HG02973 (cell line): ENCODE data around the gene TTC14.
"Not testable (repeated sequence)": the region's sequence is repeated elsewhere in the genome, so short reads cannot be mapped to it uniquely, and the experiment has no call there.

ENCODE experiments used
- ATAC-seq: cut with Tn5 transposase; IDR thresholded peaks from one replicate; pipeline ENCODE4 v1.9.1; 2021; ENCODE audit warnings: moderate library complexity; ENCODE audit not compliant: unreplicated experiment

The TTC14 gene, protein sequence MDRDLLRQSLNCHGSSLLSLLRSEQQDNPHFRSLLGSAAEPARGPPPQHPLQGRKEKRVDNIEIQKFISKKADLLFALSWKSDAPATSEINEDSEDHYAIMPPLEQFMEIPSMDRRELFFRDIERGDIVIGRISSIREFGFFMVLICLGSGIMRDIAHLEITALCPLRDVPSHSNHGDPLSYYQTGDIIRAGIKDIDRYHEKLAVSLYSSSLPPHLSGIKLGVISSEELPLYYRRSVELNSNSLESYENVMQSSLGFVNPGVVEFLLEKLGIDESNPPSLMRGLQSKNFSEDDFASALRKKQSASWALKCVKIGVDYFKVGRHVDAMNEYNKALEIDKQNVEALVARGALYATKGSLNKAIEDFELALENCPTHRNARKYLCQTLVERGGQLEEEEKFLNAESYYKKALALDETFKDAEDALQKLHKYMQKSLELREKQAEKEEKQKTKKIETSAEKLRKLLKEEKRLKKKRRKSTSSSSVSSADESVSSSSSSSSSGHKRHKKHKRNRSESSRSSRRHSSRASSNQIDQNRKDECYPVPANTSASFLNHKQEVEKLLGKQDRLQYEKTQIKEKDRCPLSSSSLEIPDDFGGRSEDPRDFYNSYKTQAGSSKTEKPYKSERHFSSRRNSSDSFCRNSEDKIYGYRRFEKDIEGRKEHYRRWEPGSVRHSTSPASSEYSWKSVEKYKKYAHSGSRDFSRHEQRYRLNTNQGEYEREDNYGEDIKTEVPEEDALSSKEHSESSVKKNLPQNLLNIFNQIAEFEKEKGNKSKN

DNA sequence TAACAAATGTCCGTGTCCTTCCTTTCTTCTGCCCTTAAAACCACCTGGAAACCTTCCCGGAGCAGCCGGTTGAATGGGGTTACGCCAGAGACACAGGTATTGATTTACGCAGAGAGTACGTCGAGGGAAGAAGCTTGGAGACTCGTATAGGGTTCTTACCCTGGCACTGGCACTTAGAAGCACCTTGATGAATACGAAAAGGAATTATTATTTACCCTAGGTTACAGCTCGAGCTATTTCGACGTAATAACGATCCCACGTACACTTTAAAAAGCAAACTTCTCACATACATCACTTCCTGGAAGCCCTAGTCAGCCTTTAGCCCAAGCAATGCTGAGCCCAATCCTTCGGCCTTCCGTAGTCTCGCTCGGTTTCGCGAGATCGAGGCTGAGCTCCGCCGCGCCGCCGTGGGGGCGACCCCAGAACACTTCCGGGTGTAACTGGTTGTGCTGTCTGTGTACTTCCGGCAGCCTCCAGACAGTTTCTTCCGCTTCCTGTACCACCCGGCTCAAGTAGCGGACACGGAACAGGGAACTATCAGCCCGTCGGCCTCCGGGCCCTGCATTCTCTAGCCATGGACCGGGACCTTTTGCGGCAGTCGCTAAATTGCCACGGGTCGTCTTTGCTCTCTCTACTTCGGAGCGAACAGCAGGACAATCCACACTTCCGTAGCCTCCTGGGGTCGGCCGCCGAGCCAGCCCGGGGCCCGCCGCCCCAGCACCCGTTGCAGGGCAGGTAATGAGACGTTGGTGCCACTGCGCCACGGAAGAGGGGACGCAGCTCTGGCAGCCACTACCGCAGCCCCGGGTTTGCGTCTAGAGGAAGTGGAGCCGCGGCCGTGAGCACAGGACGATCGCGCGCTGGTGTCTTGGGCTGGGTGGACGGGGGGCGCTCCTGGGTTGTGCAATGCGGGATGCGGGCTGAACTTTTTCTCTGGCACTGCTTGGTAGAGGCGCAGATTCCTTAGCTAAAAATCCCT lies at the start of gene TTC14:
Gene TTC14, plus strand, starts transcription at position 476 of the 979 bp plus-strand sequence. Its CDS starts 99 bp downstream, at position 575.
- ATAC-seq = peak; percentile 97

DNA sequence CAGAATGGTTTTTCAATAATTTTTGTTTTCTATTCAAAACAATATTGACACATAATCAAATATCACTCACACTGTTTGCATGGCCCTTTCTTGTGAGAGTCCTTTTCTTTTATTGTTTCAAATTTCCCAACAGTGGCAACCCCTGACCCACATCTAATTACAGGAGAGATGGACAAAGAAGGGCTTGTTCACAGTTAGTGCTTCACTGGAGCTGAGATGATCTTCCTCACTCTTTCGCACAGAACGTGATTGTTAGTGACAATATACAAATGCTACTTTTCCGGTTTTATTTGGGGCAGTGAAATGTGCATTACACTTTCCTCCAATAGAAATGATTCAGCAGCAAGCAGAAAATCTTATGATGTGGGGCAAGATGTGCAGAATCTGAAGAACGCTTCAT lies 38.6 kb upstream of the TTC14 start:
- ATAC-seq = no peak

DNA sequence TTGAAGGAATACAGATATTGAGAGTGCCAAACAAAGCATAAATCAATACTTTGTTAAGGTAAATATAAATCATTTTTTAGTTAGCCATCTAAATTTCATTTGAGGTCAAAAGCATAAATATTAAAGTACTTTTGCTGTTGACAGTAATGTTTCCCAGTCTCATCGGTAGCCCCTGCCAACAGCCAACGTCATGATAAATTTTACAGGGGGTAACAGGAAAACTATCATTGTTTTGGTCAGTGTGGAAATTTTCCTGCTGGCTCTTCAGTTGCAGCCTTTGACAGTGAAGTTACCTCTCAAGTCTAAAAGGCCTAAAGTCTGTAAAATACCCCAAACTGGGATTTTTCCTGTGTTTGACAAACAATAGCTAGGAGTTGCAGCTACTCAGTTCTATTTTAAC lies 37.3 kb upstream of the TTC14 start:
- ATAC-seq = no peak

DNA sequence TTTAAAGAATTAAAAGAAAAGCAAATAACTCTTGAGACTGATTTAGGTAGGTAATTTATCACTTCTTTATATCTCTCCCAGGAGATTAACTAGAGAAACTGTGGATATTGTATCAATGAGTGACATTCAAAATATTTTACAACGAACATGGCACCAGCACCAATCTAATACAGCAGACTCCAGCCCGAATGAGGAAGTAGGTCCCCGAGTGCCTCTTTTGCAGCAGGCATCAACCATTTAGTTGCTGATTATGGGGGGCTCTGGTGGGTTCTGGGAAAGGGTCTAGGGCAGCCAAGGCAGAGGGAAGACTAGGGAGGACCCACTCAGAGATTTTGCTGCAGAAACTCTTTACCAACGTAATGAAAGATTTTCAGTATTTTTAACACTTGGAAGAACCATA lies 31.7 kb upstream of the TTC14 start:
- ATAC-seq = no peak

DNA sequence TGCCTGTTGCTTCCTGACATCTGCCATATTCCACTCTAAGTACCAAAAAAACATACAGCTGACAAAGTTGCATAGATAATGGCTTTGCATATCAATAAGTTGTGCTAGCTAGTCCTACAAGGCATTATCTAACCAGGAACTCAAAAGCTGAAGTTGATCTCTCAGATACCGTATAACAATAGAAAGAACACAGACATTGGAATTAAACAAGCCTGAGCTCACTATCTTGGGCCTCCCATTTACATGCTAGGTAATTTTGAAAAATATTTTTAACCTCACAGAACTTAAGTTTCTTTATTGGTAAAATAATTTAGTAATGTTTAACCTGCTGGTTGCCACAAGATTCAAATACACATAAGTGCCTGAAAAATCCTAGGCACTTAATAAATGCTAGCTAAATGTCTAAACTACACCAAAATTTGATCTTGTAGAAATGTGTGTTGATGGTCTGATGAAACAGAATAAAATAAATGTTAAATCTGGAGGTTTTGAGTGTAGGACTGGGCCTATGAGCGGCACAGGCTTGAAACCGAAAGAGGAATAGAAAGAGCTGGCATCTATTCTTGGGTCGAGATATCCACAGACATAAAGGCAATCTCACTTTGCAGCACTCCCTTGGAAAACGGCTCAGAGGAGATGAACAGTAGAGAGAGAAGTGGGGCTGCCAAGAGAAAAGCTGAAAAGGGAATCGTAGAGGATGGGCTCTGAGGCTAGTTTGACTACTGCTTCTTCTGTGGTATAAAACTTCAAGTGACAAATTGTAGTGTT lies 29.9 kb upstream of the TTC14 start:
- no peak for ATAC-seq

DNA sequence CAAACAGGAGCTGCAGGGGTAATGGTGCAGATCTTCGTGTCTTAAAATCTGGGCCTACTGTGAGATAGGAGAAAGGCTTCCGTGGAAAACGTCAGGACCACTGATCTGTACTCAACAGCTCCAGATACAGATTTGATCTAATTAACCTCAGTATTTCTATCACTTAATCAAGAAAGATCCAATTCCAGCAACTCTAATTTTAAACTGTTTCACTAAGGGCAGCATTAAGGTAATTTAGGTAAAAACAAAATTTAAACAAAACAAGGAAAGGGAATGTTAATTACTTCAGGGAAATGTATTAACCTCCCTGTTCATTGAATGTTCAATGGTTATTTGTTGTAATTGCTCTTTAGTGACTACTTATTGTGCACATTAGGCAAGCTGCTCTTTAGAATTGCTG lies 26.4 kb upstream of the TTC14 start:
- no peak for ATAC-seq

DNA sequence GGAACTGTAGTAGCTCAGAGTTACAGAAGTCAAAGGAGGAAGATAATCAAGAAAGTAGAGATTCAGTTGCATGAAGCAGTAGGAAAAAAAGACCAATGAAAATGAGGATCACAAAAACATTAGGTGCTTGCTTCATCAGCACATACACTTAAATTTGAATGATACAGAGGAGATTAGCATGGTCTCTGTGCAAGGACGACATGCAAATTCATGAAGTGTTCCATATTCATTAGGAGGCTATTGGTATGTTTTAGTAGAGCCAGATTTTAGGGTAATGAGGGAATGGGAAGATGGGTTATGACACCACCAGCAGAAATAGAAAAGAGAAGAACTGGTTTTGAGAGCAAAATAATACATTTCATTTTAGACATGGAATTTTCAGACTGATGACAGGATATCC lies 21.0 kb upstream of the TTC14 start:
- ATAC-seq = no peak

DNA sequence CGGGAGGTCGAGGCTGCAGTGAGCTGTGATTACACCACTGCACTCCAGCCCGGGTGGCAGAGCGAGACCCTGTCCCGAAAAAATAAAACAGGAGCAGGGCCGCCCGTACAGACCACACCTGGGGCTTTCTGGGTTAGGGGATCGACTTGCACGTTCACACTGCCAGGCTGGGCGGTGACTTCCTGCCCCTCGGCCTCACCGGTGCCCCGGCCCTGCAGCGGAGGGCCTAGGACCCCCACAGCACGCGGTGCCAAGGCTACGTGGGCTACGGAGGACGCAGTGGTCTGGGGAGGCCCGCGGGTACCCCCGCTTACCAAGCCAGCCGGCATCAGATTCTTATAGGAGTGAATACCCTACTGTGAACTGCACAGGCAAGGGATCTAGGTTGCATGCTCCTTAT lies 11.6 kb upstream of the TTC14 start:
- no peak for ATAC-seq

DNA sequence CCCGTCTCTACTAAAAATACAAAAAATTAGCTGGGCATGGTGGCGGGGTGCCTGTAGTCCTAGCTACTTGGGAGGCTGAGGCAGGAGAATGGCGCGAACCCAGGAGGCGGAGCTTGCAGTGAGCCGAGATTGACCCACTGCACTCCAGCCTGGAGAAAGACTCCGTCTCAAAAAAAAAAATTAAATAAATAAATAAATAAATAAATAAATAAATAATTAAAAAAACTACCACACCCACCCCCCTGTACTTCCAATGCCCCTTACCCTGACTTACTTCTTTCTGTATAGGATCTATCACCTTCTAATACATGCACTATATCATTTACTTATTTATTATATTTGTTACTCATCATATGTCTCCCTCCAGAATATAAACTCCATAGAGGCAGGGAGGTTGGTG lies 8.3 kb upstream of the TTC14 start:
- ATAC-seq = not testable (repeated sequence)

DNA sequence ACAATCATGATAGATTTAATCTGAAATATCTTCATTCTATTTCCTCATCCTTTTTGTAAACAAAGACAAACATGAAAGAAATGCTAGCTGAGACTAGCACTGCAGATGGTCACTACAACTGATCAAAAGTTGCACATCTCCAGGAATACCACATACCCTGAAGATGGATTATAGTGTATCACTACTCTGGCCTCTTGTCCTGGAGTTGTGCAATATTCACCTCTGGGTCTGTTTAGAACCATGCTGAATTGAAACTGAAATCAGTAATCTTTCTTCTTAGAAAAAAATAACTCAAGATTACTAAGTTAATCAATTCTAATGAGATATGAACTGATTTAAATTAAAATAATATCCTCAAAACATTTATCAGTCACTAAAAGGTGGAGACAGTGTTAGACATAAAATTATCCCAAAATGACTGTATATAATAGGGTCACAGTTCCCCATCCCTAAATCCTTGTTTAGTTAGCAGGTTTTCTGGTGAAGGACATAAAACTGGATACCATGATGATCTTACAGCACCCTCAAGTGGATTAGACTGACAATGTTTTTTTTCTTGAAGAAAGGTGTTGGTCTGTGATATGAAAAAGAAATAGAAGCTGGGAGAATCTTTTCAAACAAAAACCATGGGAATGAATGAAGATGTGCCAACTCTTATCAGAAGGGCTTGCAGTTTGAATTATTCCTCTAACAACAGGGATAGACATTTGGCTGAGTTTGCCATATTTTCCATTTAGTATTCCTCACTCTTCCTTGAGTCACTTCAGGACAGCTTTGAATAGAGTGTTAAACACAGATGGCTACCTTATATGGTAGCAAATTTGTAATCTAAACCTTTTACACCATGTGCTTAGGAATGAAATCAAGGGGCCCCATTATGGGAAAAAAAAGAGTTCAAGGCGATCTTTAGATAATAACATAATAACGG lies 7.1 kb upstream of the TTC14 start:
- ATAC-seq = peak; percentile 62

DNA sequence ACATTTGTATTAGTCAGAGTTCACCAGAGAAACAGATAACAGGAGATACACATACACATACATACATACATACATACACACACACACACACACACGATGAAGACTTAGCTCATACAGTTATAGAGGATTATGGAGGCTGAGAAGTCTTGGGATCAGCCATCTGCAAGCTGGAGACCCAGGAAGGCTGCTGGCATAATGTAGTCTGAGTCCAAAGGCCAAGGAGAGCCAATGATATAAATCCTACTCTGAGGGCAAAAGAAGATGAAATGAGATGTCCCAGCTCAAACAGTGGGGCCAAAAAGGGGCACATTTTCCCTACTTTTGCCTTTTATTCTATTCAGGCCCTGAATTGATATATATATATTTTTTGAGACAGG lies 6.4 kb upstream of the TTC14 start:
- ATAC-seq = no peak

DNA sequence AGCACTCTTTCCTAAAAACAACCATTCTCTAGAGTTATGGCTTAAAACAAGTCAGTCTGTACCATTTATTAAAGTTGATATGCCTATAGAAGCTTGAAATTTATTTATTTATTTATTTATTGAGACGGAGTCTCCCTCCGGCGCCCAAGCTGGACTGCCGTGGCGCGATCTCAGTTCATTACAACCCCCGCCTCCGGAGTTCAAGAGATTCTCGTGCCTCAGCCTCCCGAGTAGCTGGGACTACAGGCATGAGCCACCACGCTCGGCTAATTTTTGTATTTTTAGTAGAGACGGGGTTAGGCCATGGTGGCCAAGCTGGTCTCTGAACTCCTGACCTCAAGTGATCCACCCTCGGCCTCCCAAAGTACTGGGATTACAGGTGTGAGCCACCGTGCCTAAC lies 1.5 kb upstream of the TTC14 start:
- ATAC-seq = no peak

DNA sequence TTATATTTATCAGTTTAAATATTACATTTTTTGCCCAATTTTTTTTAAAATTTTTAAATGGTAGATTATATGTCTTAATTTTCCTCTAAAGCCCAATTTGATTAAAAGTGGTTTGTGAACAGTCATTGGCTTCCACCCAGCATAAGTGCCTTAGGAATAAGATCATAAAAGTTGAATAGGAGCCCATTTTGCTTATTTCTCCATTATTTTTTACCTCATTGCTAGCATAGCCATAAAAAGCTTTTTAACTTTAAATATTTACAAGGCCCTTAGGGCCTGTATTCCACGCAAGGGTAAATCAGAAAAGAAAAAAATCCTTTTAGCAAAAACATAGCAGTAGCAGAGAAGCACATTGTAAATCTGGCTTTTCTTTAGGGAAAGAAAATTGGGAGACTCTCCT lies 9.0 kb downstream of the TTC14 start:
- ATAC-seq = no peak

DNA sequence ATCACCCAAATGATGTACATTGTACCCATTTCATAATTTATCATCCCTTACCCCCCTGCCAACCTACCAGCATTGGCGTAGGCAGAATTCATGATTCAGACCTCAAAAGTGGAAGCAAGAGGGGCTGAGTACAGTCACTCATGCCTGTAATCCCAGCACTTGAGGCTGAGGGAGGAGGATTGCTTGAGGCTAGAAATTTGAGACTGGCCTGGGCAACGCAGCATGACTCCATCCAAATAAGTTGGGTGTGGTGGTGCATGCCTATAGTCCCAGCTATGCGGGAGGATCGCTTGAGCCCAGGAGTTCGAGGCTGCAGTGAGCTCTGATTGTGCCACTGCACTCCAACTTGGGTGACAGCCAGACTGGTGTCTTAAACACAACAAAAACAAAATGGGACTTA lies 10.4 kb downstream of the TTC14 start:
- ATAC-seq = no peak

DNA sequence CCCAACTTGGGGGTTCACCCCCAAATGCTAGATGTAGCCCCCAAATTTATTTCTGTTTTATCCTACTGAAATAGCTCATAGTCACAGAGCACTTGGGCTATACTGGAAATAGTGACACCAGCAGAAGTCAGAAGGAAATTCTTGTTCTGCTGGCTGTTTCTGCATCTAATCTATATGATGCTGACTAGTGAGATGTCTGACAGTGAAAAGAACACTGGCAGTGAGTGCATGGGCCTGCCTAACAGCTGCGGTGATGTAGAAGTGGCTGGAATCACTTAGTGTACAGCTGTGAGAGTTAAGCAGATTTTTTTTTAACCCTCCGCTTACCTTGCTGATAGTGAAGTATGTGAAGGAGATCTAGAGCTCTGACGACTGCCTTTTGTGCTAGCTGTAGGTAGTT lies 14.0 kb downstream of the TTC14 start:
- ATAC-seq = no peak

DNA sequence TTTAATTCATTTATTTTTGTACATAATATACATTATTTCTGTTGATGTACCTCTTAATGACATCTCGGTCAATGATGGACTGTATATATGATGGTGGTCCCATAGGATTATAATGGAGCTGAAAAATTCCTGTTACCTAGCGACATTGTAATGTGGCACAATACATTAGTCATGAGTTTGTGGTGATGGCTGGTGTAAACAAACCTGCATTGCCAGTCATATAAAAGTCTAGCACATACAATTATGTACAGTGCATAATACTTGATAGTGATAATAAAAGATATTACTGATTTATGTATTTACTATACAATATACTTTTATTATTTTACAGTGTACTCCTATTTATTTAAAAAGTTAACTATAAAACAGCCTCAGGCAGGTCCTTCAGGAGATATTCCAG lies 15.1 kb downstream of the TTC14 start:
- ATAC-seq = no peak

DNA sequence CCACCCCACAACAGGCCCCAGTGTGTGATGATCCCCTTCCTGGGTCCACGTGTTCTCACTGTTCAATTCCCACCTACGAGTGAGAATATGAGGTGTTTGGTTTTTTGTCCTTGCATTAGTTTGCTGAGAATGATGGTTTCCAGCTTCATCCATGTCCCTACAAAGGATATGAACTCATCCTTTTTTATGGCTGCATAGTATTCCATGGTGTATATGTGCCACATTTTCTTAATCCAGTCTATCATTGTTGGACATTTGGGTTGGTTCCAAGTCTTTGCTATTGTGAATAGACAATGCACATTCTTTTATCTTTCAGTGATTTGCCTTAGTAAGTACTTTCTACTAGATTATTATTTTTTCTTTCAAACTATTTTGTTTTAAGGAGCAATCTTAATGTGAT lies 16.6 kb downstream of the TTC14 start:
- ATAC-seq = not testable (repeated sequence)

DNA sequence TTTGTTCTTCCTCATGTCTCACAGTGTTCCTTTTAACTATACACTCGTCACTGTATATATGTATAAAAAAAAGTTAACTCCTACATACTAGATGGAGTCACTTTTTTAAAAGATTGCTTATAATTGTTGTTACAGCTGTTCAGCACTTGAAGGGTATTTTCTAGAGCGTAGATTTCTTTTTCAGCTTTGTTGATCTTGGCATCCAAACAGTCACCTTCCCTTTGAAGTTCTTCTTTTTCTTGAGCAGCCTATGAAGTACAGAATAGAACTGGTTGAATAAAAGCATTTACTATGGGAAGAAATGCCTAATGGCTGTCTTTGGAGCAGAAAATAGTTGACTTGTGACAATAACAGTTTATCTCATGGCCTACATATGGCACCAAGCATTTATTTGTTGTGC lies 17.8 kb downstream of the TTC14 start:
- no peak for ATAC-seq

DNA sequence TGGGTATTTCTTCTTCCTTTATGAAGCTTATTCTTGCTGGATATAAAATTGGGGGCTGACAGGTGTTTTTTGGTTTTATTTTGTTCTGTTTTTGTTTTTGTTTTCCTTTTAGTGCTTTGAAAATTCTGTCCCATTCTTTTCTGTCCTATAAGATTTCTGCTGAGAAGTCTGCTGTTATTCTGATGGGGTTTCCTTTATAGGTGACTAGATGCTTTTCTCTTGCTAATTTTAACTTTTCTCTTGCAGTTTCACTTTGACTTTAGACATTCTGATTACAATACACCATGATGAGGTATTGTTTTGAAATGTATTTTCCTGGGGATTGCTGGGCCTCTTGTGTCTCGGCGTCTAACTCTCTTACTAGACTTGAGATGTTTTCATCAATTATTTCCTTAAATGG lies 22.8 kb downstream of the TTC14 start:
- ATAC-seq = peak; percentile 55
